ENCODE data around the gene SYNJ2. TPM values are rescaled to one million over a fixed set of nuclear protein-coding genes. Genes with fewer than 3 reads are reported as not detected.

The SYNJ2 gene
- total and polyA plus RNA-seq, 2 experiments from 2014 or later: 2.8 to 5.6 TPM

DNA sequence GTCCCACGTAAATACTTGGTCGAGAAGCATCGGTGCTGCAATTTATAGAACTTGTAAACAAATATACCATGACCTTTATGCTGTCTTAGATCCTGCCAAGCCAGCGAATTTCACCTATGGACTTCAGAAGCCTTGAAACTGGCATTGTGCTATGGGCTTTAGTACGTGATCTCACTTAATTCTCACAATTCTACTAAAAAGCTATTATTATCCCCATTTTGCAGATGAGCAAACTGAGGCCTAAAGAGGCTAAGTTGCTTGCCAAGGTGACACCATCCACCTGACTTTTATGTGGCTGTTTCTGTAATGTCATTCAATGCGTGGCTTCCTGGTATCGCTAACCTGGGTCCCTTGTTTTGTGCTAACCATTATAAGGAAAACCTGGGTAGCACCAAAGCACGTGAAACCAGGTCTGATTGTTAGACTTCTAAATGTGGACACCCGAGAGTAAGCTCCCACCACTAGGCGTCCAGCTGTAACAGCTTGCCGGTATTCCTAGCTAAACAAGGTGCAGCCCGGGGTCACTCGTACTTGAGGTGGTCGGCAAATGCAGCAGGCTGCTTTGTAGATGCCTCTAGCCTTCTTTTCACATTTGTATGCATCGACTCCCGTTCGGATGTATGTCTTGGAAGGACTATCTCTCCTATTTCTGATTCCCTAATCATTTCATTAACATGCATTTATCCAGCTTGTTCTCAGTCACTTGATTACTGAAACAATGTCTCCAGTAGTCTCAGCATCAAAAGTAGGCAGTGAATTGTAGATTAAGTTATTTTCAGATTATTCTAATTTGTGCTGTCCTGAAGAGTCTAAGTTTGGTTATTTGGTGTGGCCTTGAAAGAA lies 1.1 kb downstream of the SYNJ2 start:
- ATAC-seq (no peak), DNase-seq (ENCODE audit: low spot score) (peak; percentile 47)
- Histone ChIP-seq H4K20me1 (replicated peaks; ENCODE audit: insufficient read depth) (no peaks in the 10 kb centered on the region; the same call in 1 of the 2 replicates), H3K9me2 (ENCODE audit: insufficient read depth) (no peaks in the 10 kb centered on the region), H3K4me3 (peak overlapping the region; percentile 75), H3K27ac (ENCODE audit: low read depth) (peak overlapping the region; percentile 83), H3K27me3 (ENCODE audit: insufficient read depth) (peaks cover 18% of the 10 kb centered on the region), H3K36me3 (ENCODE audit: insufficient read depth) (no peaks in the 10 kb centered on the region), H3K4me2 (peak overlapping the region; percentile 86), H3K4me1 (ENCODE audit: insufficient read depth) (peaks cover 37% of the 10 kb centered on the region), H3K79me2 (replicated peaks; ENCODE audit: insufficient read depth) (peaks cover 33% of the 10 kb centered on the region), H3F3A (replicated peaks; ENCODE audit: low read depth) (peaks cover 5% of the 10 kb centered on the region), H2AFZ (0 out of 2 replicates have a peak overlapping the region, but pooled peaks have one; percentile 66)
- H3K27ac Mint-ChIP-seq: peak overlapping the region; percentile 66; the same call in 1 of the 2 replicates
- H3K4me3 Mint-ChIP-seq: peak overlapping the region; percentile 82
- no peaks in the 10 kb centered on the region; the same call in 2 of the 3 replicates for H3K36me3 Mint-ChIP-seq (ENCODE audit: low read depth)
- TF ChIP-seq EZH2 (IDR thresholded peaks at IDR 0.05; ENCODE audit: low read depth, unreplicated experiment) (no peak), ZNF331 (CRISPR knock-in tag; IDR thresholded peaks at IDR 0.05; ENCODE audit: low read depth) (no peak), JUNB (IDR thresholded peaks at IDR 0.05; ENCODE audit: unreplicated experiment) (no peak), ZNF462 (CRISPR knock-in tag; IDR thresholded peaks at IDR 0.05) (no peak), ZNF114 (CRISPR knock-in tag; IDR thresholded peaks at IDR 0.05) (no peak)
- TF ChIP-seq, protein P1, sequence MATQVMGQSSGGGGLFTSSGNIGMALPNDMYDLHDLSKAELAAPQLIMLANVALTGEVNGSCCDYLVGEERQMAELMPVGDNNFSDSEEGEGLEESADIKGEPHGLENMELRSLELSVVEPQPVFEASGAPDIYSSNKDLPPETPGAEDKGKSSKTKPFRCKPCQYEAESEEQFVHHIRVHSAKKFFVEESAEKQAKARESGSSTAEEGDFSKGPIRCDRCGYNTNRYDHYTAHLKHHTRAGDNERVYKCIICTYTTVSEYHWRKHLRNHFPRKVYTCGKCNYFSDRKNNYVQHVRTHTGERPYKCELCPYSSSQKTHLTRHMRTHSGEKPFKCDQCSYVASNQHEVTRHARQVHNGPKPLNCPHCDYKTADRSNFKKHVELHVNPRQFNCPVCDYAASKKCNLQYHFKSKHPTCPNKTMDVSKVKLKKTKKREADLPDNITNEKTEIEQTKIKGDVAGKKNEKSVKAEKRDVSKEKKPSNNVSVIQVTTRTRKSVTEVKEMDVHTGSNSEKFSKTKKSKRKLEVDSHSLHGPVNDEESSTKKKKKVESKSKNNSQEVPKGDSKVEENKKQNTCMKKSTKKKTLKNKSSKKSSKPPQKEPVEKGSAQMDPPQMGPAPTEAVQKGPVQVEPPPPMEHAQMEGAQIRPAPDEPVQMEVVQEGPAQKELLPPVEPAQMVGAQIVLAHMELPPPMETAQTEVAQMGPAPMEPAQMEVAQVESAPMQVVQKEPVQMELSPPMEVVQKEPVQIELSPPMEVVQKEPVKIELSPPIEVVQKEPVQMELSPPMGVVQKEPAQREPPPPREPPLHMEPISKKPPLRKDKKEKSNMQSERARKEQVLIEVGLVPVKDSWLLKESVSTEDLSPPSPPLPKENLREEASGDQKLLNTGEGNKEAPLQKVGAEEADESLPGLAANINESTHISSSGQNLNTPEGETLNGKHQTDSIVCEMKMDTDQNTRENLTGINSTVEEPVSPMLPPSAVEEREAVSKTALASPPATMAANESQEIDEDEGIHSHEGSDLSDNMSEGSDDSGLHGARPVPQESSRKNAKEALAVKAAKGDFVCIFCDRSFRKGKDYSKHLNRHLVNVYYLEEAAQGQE (IDR thresholded peaks at IDR 0.05; ENCODE audit: unreplicated experiment): no peak
- TF ChIP-seq, protein P2, sequence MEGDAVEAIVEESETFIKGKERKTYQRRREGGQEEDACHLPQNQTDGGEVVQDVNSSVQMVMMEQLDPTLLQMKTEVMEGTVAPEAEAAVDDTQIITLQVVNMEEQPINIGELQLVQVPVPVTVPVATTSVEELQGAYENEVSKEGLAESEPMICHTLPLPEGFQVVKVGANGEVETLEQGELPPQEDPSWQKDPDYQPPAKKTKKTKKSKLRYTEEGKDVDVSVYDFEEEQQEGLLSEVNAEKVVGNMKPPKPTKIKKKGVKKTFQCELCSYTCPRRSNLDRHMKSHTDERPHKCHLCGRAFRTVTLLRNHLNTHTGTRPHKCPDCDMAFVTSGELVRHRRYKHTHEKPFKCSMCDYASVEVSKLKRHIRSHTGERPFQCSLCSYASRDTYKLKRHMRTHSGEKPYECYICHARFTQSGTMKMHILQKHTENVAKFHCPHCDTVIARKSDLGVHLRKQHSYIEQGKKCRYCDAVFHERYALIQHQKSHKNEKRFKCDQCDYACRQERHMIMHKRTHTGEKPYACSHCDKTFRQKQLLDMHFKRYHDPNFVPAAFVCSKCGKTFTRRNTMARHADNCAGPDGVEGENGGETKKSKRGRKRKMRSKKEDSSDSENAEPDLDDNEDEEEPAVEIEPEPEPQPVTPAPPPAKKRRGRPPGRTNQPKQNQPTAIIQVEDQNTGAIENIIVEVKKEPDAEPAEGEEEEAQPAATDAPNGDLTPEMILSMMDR (conservative IDR thresholded peaks at IDR 0.05; ENCODE audit: low read depth in 2 of 2): 0 out of 4 replicates have a peak, but pooled peaks have one; percentile 6 to 29
- peaks cover 23% of the 10 kb centered on the region for H3K27me3 Mint-ChIP-seq (ENCODE audit: insufficient read depth, low read depth, poor library complexity)
- H3K4me1 Mint-ChIP-seq: peaks cover 41% of the 10 kb centered on the region
- no peaks in the 10 kb centered on the region; the same call in 2 of the 3 replicates for H3K9me3 Mint-ChIP-seq

All from GM23338 (cell line).